IPS-18a (cell line): Measurements from ENCODE around the gene PF4V1.

Experiments
- H3K27ac ChIP-seq: one replicate; pipeline ENCODE4 v1.5.1; 2013; ENCODE audit warnings: low read length
- H3K27me3 ChIP-seq: one replicate; pipeline ENCODE4 v1.6.1; 2013; ENCODE audit warnings: mild to moderate bottlenecking, low read length; ENCODE audit not compliant: control insufficient read depth, insufficient read depth
- H3K36me3 ChIP-seq: one replicate; pipeline ENCODE4 v1.6.1; 2013; ENCODE audit warnings: low read depth, low read length; ENCODE audit not compliant: control insufficient read depth
- H3K4me1 ChIP-seq: one replicate; pipeline ENCODE4 v1.6.1; 2013; ENCODE audit warnings: low read depth, low read length; ENCODE audit not compliant: control insufficient read depth
- H3K4me3 ChIP-seq: one replicate; pipeline ENCODE4 v1.5.1; 2013; ENCODE audit warnings: low read length
- H3K9ac ChIP-seq: one replicate; pipeline ENCODE4 v1.6.1; 2013; ENCODE audit warnings: mild to moderate bottlenecking, low read length, moderate library complexity
- H3K9me3 ChIP-seq: one replicate; pipeline ENCODE4 v1.6.1; 2013; ENCODE audit warnings: low read depth, low read length; ENCODE audit not compliant: control insufficient read depth

The PF4V1 gene

DNA sequence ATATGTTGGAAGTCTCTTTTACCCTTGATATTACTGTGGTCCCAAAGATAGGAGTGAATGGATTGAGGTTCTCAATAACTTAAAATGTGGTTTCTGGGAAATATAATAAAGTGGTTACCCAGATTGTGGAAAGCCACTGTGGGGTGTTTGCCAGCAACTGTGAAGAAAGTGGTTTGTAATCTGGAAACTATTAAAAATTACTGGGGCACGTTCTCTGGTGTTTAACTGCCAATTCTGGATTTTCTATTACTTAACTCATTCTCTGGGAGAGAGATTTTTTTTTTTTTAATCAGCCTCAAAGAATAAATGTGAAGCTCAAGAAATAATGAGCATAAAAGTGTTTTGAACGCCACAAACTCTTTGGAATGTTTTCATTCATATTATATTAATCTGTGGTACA, 21.5 kb upstream of the PF4V1 start:
- H3K27ac ChIP-seq = no peak overlapping the region
- peaks cover 5% of the 10 kb centered on the region for H3K9me3 ChIP-seq
- no peaks in the 10 kb centered on the region for H3K36me3 ChIP-seq
- H3K4me3 ChIP-seq = no peak overlapping the region
- no peaks in the 10 kb centered on the region for H3K4me1 ChIP-seq
- H3K9ac ChIP-seq = no peak overlapping the region
- H3K27me3 ChIP-seq = no peaks in the 10 kb centered on the region

DNA sequence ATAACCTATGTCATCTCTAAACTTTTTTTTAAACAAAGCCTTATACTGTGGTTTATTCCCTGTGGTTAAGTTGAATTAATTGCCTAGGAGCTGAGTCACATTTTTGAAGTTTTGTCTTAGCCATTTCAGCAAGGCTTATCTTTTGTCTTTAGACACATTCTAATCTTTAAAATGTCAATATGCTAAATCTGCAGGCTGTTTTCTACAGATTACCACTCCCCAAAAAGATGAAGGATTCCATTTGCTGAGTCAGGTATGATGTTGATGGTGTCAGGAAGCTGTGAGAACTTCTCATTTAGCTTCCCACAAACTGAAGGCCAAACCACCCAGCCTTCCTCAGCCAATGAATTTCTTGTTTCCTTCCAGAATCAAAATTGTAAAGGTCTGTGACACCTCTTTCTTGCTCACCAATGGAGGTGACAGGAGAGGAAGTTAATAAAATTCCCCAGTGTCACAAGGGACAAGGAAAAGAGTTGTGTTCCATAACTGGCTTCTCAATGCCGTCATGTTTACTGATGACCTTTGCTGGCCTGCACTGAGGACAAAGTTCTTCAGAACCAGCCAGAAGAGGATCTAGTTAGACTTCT, 20.4 kb upstream of the PF4V1 start:
- no peak overlapping the region for H3K4me3 ChIP-seq
- no peaks in the 10 kb centered on the region for H3K36me3 ChIP-seq
- H3K9ac ChIP-seq = no peak overlapping the region
- peaks cover 11% of the 10 kb centered on the region for H3K27me3 ChIP-seq
- no peaks in the 10 kb centered on the region for H3K4me1 ChIP-seq
- peaks cover 4% of the 10 kb centered on the region for H3K9me3 ChIP-seq
- H3K27ac ChIP-seq = no peak overlapping the region

DNA sequence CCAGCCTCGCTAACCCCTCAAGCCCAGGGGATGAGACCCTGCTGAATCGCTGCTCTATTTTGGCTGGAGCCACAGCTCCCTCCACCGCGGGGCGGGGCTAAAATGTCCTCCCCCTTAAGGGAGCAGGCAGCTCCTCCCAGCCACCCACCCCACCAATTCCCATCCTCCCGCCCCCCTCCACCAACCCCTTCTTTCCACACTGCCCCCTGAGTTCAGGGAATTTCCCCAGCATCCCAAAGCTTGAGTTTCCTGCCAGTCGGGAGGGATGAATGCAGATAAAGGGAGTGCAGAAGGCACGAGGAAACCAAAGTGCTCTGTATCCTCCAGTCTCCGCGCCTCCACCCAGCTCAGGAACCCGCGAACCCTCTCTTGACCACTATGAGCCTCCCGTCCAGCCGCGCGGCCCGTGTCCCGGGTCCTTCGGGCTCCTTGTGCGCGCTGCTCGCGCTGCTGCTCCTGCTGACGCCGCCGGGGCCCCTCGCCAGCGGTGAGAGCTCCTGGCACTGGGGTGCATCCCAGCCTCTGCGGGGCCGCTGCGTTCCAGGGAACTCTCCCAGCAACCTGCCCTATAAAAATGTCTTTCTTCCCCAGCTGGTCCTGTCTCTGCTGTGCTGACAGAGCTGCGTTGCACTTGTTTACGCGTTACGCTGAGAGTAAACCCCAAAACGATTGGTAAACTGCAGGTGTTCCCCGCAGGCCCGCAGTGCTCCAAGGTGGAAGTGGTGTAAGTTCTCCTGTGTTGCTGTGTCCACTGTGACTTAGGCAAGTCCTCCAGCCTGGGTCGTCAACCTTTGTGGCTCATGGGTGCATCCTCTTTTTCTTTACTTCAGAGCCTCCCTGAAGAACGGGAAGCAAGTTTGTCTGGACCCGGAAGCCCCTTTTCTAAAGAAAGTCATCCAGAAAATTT, 16.5 kb upstream of the PF4V1 start, which contains the start of gene CXCL6:
TSS of gene CXCL6 (plus strand) at position 306 of the 907 bp plus-strand sequence. CDS start at position 379, 73 bp downstream.
- Histone ChIP-seq H3K36me3 (no peaks in the 10 kb centered on the region), H3K27ac (no peak within 1 kb of the TSS), H3K27me3 (peaks cover 15% of the 10 kb centered on the region), H3K9me3 (no peaks in the 10 kb centered on the region), H3K4me3 (peak within 1 kb of the TSS; percentile 62), H3K4me1 (no peaks in the 10 kb centered on the region), H3K9ac (peak within 1 kb of the TSS; percentile 62)

DNA sequence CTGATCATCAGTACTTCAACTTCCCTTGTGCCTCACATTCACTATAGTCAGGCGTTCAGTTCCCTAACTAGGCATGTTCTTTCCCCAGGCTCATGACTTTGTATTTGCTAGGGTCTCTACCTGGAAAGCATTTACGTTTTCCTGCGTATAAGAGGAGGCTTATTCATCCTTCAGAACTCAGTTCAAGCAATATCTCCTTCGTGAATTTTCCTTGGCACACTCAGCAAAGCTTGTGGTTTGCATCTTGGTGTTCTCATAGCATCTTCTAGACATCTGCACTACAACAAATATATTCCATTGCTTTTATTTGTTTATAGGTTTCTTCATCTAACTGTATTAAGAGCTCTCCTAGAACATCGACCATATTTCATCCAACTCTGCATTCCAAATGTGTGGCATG, 14.0 kb upstream of the PF4V1 start:
- peaks cover 15% of the 10 kb centered on the region for H3K27me3 ChIP-seq
- no peaks in the 10 kb centered on the region for H3K36me3 ChIP-seq
- no peak overlapping the region for H3K27ac ChIP-seq
- no peaks in the 10 kb centered on the region for H3K4me1 ChIP-seq
- no peak overlapping the region for H3K9ac ChIP-seq
- H3K4me3 ChIP-seq = no peak overlapping the region
- H3K9me3 ChIP-seq = no peaks in the 10 kb centered on the region

DNA sequence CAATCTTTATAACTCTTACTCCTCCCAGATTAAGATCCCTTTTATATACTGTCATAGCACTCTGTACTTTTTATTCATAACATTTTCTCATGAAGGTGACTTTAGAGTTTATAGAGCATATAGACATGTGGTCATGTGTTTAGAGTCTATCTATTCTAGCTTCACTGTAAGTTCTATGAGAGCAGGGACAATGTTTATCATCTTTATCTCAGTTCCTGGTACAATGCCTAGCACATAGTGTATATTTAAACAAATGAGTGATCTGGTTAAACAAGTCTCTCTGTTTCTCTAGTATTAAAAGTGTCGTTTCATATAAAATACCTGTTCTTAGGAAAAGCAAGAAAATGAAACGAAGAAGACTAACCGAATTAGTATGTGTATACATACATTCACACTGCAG, 13.4 kb upstream of the PF4V1 start:
- no peaks in the 10 kb centered on the region for H3K36me3 ChIP-seq
- H3K9ac ChIP-seq = no peak overlapping the region
- H3K9me3 ChIP-seq = no peaks in the 10 kb centered on the region
- peaks cover 3% of the 10 kb centered on the region for H3K4me1 ChIP-seq
- no peak overlapping the region for H3K4me3 ChIP-seq
- H3K27me3 ChIP-seq = peaks cover 15% of the 10 kb centered on the region
- H3K27ac ChIP-seq = no peak overlapping the region

DNA sequence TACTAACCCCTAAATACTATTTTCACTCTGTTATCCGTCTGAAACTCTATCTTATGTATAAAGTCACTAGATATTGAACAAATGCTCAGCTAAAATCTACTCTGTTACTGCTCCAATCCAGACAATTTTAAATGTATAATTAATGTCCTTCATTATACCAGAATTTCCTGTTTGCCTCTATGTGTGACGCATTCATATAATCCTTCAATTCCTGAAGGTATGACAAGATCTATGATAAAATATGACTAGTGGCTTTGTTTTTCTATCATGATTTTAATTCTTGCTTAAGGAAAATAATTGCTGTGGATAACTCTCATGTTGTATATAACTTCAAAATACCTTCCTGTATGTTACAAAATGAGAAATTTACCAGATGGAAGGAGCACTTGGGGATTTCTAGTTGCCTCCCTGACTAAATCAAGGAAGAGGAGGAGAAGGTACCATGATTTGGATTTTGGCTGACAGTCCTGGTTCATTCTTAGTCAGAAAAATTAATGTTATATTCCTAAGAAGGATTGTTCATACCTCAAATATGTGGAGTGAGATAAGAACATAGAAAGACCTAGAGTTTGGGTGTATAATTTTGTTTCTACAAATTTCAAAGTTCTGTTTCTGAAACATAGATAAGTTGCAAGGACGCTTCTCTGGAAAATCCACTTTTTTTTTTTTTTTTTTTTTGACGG, 11.7 kb upstream of the PF4V1 start:
- no peak overlapping the region for H3K27ac ChIP-seq

DNA sequence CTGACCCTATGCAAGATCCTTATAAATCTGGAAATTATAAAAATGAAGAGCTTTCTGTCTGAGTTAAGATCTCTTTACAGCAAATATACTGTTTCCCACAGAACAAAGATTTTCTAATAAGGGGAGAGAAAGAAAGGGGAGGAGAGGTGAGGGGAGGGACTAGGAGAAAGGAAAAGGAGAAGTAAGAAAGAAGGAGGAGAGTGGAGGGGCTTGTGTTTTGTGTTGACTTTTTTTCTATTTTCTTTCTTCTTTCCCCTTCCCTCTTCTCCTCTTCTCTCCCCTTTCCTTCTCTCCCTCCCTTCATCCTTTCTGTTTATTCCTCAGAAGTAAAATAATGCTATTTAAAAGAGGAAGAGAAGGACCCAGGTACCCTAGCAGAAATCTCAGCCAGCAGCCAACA, 10.4 kb upstream of the PF4V1 start:
- no peaks in the 10 kb centered on the region for H3K9me3 ChIP-seq
- H3K36me3 ChIP-seq = no peaks in the 10 kb centered on the region
- H3K9ac ChIP-seq = no peak overlapping the region
- no peak overlapping the region for H3K27ac ChIP-seq
- H3K27me3 ChIP-seq = peaks cover 4% of the 10 kb centered on the region
- H3K4me3 ChIP-seq = no peak overlapping the region
- peaks cover 6% of the 10 kb centered on the region for H3K4me1 ChIP-seq

More for the DNA sequence above, 11.7 kb upstream of the PF4V1 start:
- Histone ChIP-seq H3K4me3 (no peak overlapping the region), H3K9ac (no peak overlapping the region), H3K4me1 (peaks cover 6% of the 10 kb centered on the region), H3K27me3 (peaks cover 15% of the 10 kb centered on the region), H3K36me3 (no peaks in the 10 kb centered on the region), H3K9me3 (no peaks in the 10 kb centered on the region)

DNA sequence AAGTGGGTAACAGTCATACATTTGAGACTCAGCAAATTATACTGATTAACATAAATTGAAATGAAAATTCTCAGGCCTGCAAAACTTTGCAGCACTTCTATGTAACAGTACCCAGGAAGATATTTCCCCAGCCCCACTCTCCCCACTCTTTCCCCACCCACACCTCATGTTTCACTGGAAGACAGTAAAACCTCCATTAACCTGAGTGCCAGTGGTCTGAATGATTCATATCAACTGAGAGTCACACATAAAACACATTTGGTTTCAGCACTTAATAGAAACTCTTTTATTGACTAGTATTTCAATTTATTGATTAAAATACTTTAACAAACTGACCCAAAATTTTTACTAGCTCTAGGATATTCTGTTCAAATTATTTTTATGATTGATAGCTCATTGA, 9.7 kb upstream of the PF4V1 start:
- no peak overlapping the region for H3K4me3 ChIP-seq
- H3K36me3 ChIP-seq = no peaks in the 10 kb centered on the region
- H3K27ac ChIP-seq = no peak overlapping the region
- no peak overlapping the region for H3K9ac ChIP-seq
- H3K27me3 ChIP-seq = no peaks in the 10 kb centered on the region
- H3K9me3 ChIP-seq = no peaks in the 10 kb centered on the region
- peaks cover 6% of the 10 kb centered on the region for H3K4me1 ChIP-seq

DNA sequence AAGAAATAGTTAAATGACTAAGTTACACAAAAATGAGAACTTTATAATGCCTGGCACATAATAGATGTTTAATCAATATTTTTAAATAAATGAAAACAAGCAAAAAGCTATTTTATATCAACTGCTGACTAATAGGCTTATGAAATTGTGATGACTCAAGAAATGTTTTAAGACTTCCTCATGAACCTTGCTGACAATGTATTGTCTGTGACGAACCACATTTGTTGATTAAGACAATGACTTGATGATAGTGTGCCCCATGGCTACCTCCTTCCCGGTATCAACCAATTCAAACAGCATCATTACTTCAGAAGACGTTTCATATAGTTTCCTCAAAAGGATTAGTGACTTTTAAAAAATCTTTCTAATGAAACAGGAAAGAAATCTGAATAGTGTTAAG, 8.8 kb upstream of the PF4V1 start:
- no peaks in the 10 kb centered on the region for H3K9me3 ChIP-seq
- H3K9ac ChIP-seq = no peak overlapping the region
- no peaks in the 10 kb centered on the region for H3K27me3 ChIP-seq
- H3K36me3 ChIP-seq = no peaks in the 10 kb centered on the region
- no peak overlapping the region for H3K4me3 ChIP-seq
- no peak overlapping the region for H3K27ac ChIP-seq
- peaks cover 6% of the 10 kb centered on the region for H3K4me1 ChIP-seq

DNA sequence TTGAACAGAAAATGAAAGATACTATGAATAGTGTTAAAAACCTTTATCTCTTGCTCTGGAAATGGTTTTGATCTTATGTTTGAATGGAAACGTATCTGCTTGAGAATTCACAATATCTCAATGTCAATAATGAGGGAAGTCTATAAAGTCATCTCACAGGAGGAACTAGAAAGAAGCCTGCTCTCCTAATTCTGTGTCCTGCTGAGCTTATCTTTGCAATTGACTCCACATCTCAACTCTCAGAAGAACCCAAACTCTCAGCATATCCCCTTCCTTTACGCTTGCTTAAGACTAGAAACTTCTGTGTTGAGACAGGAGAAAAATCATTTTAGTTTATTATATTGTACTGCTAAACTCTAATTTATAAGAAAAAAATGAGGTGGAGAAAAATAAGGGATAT, 8.3 kb upstream of the PF4V1 start:
- H3K27me3 ChIP-seq = no peaks in the 10 kb centered on the region
- H3K9ac ChIP-seq = no peak overlapping the region
- H3K9me3 ChIP-seq = no peaks in the 10 kb centered on the region
- H3K4me3 ChIP-seq = no peak overlapping the region
- H3K27ac ChIP-seq = no peak overlapping the region
- no peaks in the 10 kb centered on the region for H3K36me3 ChIP-seq
- H3K4me1 ChIP-seq = peaks cover 6% of the 10 kb centered on the region

DNA sequence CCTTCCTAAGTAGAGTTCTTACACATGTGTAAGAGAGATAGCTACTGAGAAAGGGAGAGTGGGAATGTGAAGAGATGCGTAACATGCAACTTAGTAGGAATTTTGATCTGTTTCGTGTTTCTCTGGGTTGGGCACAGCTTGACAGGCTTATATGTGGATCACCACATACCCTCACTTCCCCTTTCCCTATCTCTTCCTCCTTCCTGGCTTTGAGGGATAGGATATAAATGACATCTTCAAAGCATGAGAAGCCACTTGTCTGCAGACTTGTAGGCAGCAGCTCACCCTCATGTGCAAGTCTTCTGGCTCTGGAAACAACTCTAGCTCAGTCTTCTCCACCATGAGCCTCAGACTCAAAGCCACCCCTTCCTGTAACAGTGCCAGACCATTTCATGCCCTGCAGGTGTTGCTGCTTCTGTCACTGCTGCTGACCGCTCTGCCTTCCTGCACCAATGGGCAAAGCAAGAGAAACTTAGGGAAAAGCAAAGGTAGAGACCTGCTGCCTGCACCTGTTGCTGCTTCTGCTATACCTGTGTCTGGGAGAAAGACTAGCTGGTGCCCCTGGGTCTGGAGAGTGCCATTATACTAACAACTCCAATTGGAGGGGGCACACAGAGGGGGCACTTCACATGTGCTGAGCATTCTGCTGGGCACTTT, 5.4 kb upstream of the PF4V1 start:
- no peak overlapping the region for H3K4me3 ChIP-seq

More for the DNA sequence above, 5.4 kb upstream of the PF4V1 start:
- H3K4me1 ChIP-seq = peaks cover 6% of the 10 kb centered on the region
- H3K36me3 ChIP-seq = no peaks in the 10 kb centered on the region
- no peaks in the 10 kb centered on the region for H3K9me3 ChIP-seq
- no peaks in the 10 kb centered on the region for H3K27me3 ChIP-seq
- no peak overlapping the region for H3K9ac ChIP-seq
- H3K27ac ChIP-seq = no peak overlapping the region
